ENCODE data around the gene ABHD13. TPM values are rescaled to one million over a fixed set of nuclear protein-coding genes. Genes with fewer than 3 reads are reported as not detected.

The ABHD13 gene
- 5.8 and 7.2 TPM in 2 replicates for total RNA-seq

DNA sequence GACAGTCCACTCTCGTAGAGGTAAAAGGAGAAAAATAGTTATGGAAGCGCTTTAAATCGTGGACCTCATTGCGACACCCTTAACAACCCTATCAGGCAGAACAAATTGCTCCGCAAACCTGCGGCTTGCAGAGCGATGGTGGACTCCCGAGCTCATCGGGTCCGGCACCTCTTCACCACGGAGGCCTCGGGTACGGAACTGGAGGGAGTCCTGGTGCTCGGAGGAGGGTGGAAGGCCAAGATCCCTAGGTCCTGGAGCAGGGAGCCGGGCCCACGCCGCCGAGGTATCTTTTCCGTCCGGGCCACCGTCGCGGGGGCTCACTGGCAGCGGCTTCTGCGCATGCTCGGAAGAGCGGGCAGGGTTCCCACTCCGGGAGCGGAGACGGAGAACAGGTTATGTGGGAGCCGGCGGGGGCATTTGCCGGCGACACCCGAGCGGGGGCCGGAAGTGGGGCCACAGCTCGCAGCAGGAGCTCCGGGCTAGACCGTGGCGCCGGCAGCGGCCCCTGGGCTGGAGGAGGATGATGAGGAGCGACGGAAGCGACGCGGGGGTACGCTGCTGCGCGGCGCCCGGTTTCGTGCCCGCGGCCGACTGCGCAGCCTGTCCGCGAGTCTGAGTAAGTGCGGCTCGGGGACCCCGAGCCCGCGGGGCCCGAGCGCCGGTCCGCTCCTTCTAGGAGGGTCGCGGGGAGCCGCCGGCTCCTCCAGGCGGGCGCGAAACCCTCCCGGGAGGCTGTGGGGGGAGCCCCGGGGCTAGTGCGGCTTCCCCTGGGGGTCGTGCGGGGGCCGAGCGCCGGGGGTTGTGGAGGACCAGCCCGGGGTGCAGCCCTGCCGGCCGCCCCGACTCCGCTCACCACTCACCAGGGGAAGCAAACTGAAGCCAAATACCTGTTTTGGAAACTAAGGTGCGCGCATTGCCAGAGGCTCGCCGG is at the start of gene ABHD13:
TSS of gene ABHD13 (plus strand) at position 349 of the 931 bp plus-strand sequence. CDS start 10,827 bp downstream, outside the sequence.

DNA sequence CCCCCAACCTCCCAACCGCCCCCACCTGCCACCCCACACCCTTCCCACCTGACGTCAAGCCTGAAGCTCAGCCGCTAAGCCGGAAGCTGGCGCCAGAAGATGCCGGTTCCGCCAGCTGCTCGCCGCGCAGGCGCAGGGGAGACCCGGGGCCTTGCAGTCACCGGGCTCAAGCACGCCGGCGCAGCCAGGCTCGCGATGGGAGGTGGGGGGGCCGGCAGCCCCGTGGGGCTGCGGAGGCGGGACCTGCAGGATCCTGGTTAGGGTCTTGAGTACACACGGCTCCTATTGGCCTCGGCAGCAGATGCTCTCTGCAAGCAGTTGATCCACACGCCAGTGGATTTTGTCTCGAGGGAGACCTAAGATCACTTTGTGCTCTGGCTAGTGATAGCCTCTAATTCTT is 2.8 kb upstream of the ABHD13 start, which contains the start of gene LIG4:
TSS of gene LIG4 (minus strand) at position 101 of the 400 bp plus-strand sequence. CDS start 4,268 bp downstream, outside the sequence.

DNA sequence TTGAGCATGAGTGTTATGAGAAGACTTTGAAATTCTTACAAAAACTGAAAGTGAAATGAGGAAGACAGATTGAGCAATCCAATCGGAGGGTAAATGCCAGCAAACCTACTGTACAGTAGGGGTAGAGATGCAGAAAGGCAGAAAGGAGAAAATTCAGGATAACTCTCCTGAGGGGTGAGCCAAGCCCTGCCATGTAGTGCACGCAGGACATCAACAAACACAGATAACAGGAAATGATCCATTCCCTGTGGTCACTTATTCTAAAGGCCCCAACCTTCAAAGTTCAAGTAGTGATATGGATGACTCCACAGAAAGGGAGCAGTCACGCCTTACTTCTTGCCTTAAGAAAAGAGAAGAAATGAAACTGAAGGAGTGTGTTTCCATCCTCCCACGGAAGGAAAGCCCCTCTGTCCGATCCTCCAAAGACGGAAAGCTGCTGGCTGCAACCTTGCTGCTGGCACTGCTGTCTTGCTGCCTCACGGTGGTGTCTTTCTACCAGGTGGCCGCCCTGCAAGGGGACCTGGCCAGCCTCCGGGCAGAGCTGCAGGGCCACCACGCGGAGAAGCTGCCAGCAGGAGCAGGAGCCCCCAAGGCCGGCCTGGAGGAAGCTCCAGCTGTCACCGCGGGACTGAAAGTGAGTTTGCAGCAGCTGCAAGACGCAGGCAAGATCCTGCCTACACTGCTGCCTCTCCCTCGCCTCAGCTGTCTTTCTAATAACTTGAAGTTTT is 51.6 kb downstream of the ABHD13 start, which contains the start of gene TNFSF13B:
TSS of gene TNFSF13B (plus strand) at position 118 of the 728 bp plus-strand sequence. CDS start at position 296, 178 bp downstream.

Other genes with a start within 250 kb of the ABHD13 start
- 11.1 and 12.0 TPM in 2 replicates for gene LIG4, start 2.9 kb upstream of the ABHD13 start, total RNA-seq
- gene TNFSF13B, start 51.3 kb downstream of the ABHD13 start, total RNA-seq, result 0.63 and 0.94 TPM in 2 replicates

All from endothelial cell of coronary artery (primary cell).